NCI-H146 treated with DMSO at 0.1 percent for 48 hours (cell line): ENCODE results near the gene GRWD1.

Experiments used
- DNase-seq: peaks from one replicate; lab custom pipeline; 2025; ENCODE audit not compliant: unreplicated experiment; lab: John Stamatoyannopoulos, UW

The GRWD1 gene

DNA sequence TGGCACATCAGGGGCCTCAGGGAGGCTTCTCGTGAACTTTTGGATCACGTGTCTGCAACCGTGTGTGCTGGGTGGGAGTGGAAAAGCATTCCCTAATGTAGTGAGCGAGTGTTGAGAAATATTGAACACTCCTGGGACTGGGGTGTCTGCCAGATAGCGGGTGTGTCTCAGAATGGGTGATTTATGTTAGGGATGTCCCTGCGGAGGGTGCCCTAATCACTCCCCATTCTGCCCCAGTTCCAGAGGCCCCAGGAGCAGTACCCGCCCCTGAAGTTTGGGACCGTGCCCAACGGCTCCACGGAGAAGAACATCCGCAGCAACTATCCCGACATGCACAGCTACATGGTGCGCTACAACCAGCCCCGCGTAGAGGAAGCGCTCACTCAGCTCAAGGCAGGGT, 24.2 kb upstream of the GRWD1 start:
- no peak for DNase-seq

GRCh38 chr19:48424694-48425219, 21.0 kb upstream of the GRWD1 start:
- DNase-seq: no peak

DNA sequence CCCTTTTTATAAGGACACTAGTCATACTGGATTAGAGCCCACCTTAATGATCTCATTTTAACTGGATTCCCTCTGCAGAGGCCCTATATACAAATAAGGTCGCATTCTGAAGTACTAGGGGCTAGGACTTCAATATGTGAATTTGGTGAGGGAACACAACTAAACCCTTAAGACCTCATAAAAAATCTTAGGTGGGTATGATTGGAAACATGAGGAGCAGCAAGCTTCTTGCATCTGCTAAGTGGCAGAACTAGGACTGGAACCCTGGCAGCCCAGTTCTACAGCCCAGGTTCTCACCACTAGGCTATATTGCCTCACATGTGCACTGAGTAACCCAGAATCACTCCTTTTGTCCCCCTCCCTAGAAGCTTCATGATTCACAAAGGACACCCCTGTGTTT, 17.1 kb upstream of the GRWD1 start:
- no peak for DNase-seq

GRCh38 chr19:48433337-48433736, 12.4 kb upstream of the GRWD1 start:
- DNase-seq: no peak

GRCh38 chr19:48436586-48436985, 9.2 kb upstream of the GRWD1 start:
- DNase-seq: no peak

- no peak for DNase-seq
Measured at GRCh38 chr19:48441360-48442050, 4.3 kb upstream of the GRWD1 start.

DNA sequence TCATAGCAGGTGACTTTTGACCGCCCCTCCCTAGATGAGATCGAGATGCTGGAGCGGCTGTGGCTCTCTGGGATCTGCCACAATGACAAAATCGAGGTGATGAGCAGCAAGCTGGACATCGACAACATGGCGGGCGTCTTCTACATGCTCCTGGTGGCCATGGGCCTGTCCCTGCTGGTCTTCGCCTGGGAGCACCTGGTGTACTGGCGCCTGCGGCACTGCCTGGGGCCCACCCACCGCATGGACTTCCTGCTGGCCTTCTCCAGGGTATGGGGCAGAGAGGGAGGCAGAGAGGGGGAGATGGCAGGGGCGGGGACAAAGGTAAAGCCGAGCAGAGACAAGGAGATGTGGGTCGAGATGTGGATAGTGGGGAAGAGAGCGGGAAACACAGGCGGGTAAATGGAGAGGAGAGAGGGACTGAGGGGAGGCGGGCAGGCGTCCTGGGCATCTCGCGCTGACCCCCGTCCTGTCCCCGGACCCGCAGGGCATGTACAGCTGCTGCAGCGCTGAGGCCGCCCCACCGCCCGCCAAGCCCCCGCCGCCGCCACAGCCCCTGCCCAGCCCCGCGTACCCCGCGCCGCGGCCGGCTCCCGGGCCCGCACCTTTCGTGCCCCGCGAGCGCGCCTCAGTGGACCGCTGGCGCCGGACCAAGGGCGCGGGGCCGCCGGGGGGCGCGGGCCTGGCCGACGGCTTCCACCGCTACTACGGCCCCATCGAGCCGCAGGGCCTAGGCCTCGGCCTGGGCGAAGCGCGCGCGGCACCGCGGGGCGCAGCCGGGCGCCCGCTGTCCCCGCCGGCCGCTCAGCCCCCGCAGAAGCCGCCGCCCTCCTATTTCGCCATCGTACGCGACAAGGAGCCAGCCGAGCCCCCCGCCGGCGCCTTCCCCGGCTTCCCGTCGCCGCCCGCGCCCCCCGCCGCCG, 3.4 kb upstream of the GRWD1 start:
- DNase-seq: no peak

DNA sequence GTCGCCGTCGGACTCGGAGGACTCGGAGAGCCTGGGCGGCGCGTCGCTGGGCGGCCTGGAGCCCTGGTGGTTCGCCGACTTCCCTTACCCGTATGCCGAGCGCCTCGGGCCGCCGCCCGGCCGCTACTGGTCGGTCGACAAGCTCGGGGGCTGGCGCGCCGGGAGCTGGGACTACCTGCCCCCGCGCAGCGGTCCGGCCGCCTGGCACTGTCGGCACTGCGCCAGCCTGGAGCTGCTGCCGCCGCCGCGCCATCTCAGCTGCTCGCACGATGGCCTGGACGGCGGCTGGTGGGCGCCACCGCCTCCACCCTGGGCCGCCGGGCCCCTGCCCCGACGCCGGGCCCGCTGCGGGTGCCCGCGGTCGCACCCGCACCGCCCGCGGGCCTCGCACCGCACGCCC, 2.5 kb upstream of the GRWD1 start:
- DNase-seq: no peak

GRCh38 chr19:48443731-48444128, 2.1 kb upstream of the GRWD1 start:
- DNase-seq: no peak

DNA sequence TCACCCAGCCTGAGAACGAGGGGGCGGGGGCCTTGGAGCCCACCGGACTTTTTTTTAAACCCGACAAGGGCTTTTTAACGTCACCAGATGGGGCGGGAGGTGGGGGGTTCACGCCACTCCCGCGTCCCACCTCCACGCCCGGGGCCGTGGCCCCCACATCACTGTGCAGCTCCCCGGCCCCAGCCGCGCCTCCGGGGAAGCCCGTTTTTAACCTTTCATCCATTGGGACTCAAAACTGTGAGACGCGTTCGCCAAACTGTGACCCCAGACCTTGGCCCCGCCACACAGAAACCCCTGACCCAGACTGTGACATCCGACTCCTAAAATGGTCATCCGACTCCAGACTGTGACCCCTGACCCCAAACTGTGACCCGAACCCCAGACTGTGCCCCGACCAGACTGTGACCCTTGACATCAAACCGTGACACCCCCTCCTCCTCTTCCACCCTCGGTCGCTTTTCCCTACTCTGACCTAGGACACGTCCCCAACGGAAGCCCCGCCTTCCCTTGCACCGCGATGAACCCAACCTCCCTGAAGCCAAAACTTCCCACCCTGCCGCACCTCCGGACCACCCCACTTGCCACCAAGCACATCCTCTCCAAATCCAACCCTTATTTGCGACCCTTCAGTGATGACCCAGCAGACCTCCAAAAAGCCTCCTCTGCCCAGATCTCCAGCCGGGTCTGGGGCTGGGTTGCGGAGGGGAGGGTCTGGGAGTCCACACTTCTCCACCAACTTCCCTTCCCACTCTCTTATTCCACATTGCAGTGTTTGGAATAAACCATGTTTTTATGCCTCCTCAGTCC, 1.5 kb upstream of the GRWD1 start:
- no peak for DNase-seq

GRCh38 chr19:48444936-48445200, 915 bp upstream of the GRWD1 start:
- DNase-seq: no peak

- DNase-seq: peak; percentile 95
Measured at GRCh38 chr19:48445256-48445605, 552 bp upstream of the GRWD1 start.

DNA sequence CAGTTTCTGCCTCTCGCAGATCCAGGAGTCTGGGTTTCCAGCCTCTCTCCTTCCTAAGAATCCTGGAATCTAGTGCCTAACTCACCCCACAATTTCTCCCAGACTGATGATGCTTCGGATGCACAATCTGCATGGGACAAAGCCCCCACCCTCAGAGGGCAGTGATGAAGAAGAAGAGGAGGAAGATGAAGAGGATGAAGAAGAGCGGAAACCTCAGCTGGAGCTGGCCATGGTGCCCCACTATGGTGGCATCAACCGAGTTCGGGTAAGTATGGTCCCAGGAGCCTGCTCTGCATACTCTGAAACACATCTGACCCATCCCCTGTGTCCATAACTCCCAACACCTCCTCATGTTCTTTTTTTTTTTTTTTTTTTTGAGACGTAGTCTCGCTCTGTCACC, 796 bp downstream of the GRWD1 start:
- DNase-seq: no peak

GRCh38 chr19:48448563-48448962, 2.8 kb downstream of the GRWD1 start:
- DNase-seq: no peak

DNA sequence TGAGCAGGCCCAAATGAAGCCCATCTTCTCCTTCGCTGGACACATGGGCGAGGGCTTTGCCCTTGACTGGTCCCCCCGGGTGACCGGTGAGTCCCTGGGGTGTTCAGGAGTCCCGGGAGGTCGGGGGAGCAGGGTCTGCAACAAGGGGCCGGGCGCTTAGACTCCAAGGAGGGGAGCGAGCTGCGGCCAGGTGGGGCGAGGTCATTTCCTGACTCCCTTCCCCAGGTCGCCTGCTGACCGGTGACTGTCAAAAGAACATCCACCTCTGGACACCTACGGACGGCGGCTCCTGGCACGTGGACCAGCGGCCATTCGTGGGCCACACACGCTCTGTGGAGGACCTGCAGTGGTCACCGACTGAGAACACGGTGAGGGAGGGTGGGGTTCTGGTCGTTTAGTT, 4.7 kb downstream of the GRWD1 start:
- no peak for DNase-seq

DNA sequence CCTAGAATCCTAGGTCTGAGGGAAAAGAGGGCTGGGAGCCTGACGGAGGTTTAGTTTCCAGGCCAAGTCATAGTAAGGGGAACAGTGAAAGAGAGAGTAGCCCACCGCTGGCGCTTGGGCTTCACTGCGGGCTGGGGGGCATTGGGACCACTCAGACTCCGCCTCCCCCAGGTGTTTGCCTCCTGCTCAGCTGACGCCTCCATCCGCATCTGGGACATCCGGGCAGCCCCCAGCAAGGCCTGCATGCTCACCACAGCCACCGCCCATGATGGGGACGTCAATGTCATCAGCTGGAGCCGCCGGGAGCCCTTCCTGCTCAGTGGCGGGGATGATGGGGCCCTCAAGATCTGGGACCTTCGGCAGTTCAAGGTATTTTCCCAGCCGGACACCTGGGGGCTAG, 5.1 kb downstream of the GRWD1 start:
- no peak for DNase-seq

DNA sequence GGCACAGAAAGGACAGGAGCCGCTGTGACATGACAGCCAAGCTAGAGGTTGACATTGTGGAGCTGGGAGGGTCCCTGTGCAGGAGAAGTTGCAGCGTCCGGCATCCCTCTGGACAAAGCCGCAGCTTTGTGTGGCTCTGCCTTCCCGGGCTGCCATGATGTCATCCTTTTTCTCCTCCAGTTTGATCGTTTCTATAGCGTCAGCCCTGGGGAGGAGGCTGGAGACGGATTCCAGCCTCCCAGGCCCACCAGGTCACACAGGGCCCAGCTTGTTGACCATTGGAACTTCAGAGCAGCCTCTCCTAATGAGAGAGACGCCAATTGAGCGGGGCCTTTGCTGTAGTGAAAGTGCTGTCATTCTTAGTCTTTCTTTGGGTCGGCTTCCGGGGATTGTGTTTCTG, 5.8 kb downstream of the GRWD1 start:
- DNase-seq: no peak

DNA sequence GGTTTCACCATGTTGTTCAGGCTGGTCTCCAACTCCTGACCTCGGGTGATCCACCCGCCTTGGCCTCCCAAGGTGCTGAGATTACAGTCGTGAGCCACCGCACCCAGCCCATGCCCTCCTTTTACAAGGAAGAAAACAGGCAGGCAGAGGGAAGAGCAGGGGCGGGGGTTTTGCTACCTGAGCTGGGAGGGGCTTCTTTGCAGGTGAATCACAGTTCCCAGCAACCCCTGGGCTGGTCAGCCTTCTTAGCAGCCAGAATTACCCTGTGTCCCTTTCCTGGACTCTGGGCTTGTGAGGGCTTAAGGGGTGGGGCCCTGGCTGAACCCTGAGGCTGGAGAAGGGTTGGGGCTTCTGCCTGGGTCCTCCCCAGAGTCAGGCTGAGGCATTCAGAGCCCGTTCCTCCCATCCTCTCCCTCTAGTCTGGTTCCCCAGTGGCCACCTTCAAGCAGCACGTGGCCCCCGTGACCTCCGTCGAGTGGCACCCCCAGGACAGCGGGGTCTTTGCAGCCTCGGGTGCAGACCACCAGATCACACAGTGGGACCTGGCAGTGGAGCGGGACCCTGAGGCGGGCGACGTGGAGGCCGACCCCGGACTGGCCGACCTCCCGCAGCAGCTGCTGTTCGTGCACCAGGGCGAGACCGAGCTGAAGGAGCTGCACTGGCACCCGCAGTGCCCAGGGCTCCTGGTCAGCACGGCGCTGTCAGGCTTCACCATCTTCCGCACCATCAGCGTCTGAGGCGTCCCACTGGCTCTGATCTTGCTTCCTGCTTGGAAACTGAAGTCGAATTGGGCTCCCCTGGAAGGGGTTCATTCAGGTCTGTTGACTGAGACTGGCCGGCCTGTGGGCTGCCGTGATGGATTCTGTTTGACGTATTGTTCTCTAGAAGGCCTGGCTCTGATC, 6.8 kb downstream of the GRWD1 start:
- no peak for DNase-seq

DNA sequence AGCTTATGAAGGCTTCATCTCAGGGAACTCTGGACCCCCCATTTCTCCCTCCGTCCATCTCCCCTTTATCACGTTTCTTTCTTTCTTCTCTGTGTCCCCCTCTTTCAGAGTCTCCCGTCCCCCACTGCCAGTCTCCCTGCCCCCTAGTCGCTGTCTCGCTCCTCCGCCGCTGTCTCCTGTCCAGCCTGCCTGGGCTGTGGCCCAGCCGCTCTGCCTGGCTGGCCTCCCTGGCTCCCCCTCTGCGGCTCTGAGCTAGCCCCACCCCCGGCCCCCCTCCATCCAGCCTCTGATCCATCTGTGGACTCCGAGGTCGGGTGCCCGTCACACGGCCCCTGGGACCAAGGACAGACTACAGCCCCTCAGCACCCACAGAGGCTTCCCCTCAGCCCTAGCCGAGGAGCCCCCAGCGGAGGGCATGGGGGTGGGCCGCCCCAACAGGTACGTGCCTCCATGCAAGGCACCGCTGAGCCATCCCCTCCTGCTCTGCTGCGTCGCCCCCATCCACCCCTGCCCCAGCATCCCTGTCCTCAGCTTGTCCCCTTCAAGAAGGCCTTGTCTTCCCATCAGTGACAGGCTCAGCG, 8.5 kb downstream of the GRWD1 start:
- DNase-seq: no peak

- no peak for DNase-seq
Measured at GRCh38 chr19:48455171-48455907, 9.6 kb downstream of the GRWD1 start, which contains the start of gene KCNJ14. Gene KCNJ14 (plus strand): TSS chr19:48455574. CDS start chr19:48461725, 6,151 bp downstream.
